ENCODE measurements around the gene NIT1. TPM values are rescaled to one million over a fixed set of nuclear protein-coding genes. Genes with fewer than 3 reads are reported as not detected.

Gene NIT1
- 17.6 and 18.9 TPM in 2 replicates for total RNA-seq

GRCh38 chr1:161117759-161118581 lies at the start of gene NIT1, which contains the start of gene PFDN2:
NIT1 (plus strand) TSS chr1:161118105; CDS start chr1:161118177, 72 bp downstream.
PFDN2 (minus strand) TSS chr1:161118037; CDS start chr1:161118026, 11 bp downstream.

GRCh38 chr1:161069731-161070270 lies 48.1 kb upstream of the NIT1 start, which contains the start of gene ARHGAP30:
ARHGAP30 (minus strand) TSS chr1:161069891; CDS start chr1:161069624, 267 bp downstream.

GRCh38 chr1:161089251-161089924 lies 28.5 kb upstream of the NIT1 start, which contains the start of gene NECTIN4:
NECTIN4 (minus strand) TSS chr1:161089558; CDS start chr1:161089296, 262 bp downstream.

GRCh38 chr1:161098210-161099068 lies 19.5 kb upstream of the NIT1 start, which contains the start of gene KLHDC9:
KLHDC9 (plus strand) TSS chr1:161098361; CDS start chr1:161098536, 175 bp downstream.

GRCh38 chr1:161132410-161133219 lies 14.7 kb downstream of the NIT1 start, which contains the start of gene DEDD:
DEDD (minus strand) TSS chr1:161132667; CDS start chr1:161124462, 8,205 bp downstream.

GRCh38 chr1:161153682-161154337 lies 35.9 kb downstream of the NIT1 start, which contains the start of gene UFC1:
UFC1 (plus strand) TSS chr1:161153978; CDS start chr1:161153998, 20 bp downstream.

GRCh38 chr1:161159087-161159912 lies 41.4 kb downstream of the NIT1 start, which contains the start of gene USP21:
USP21 (plus strand) TSS chr1:161159500; CDS start chr1:161160641, 1,141 bp downstream.

GRCh38 chr1:161165742-161166668 lies 48.1 kb downstream of the NIT1 start, which contains the start of gene PPOX:
PPOX (plus strand) TSS chr1:161166426; CDS start chr1:161166848, 422 bp downstream.

Small RNAs within 50 kb of the gene (small RNA-seq; reads per million reads assigned to genes)
- gene RF01225, result not detected

Other genes starting within 250 kb of the NIT1 start
- not detected in 2 replicates for gene ITLN1, start 232.9 kb upstream of the NIT1 start, total RNA-seq
- gene ITLN2, start 163.3 kb upstream of the NIT1 start, total RNA-seq, result 0.27 TPM in 1 of 2 replicates, not detected in the other
- 110 and 113 TPM in 2 replicates for gene F11R, start 97.0 kb upstream of the NIT1 start, total RNA-seq
- gene TSTD1, start 79.1 kb upstream of the NIT1 start, total RNA-seq, result 7.4 and 50.5 TPM in 2 replicates
- 53.0 and 54.7 TPM in 2 replicates for gene USF1, start 72.1 kb upstream of the NIT1 start, total RNA-seq
- not detected in 2 replicates for gene ARHGAP30, start 48.2 kb upstream of the NIT1 start, total RNA-seq
- gene NECTIN4, start 28.5 kb upstream of the NIT1 start, total RNA-seq, result 0.14 and 0.40 TPM in 2 replicates
- 0.79 and 0.80 TPM in 2 replicates for gene KLHDC9, start 19.7 kb upstream of the NIT1 start, total RNA-seq
- 54.3 and 55.2 TPM in 2 replicates for gene PFDN2, start 68 bp upstream of the NIT1 start, total RNA-seq
- gene DEDD, start 14.6 kb downstream of the NIT1 start, total RNA-seq, result 28.6 and 31.4 TPM in 2 replicates
- 95.0 and 102 TPM in 2 replicates for gene UFC1, start 35.9 kb downstream of the NIT1 start, total RNA-seq
- gene USP21, start 41.4 kb downstream of the NIT1 start, total RNA-seq, result 8.1 and 9.5 TPM in 2 replicates
- 11.6 and 16.4 TPM in 2 replicates for gene PPOX, start 48.3 kb downstream of the NIT1 start, total RNA-seq
- 25.7 and 31.5 TPM in 2 replicates for gene B4GALT3, start 59.4 kb downstream of the NIT1 start, total RNA-seq
- 35.9 and 90.2 TPM in 2 replicates for gene ADAMTS4, start 80.9 kb downstream of the NIT1 start, total RNA-seq
- gene NDUFS2, start 84.3 kb downstream of the NIT1 start, total RNA-seq, result 109 and 111 TPM in 2 replicates
- not detected in 2 replicates for gene FCER1G, start 97.2 kb downstream of the NIT1 start, total RNA-seq
- gene APOA2, start 105.5 kb downstream of the NIT1 start, total RNA-seq, result not detected in 2 replicates
- gene TOMM40L, start 108.0 kb downstream of the NIT1 start, total RNA-seq, result 12.6 and 14.9 TPM in 2 replicates
- gene NR1I3, start 120.1 kb downstream of the NIT1 start, total RNA-seq, result not detected in 2 replicates
- not detected in 2 replicates for gene PCP4L1, start 140.6 kb downstream of the NIT1 start, total RNA-seq
- gene MPZ, start 191.9 kb downstream of the NIT1 start, total RNA-seq, result 1.2 and 1.3 TPM in 2 replicates
- gene SDHC, start 196.3 kb downstream of the NIT1 start, total RNA-seq, result 33.9 and 45.9 TPM in 2 replicates
- gene CFAP126, start 249.8 kb downstream of the NIT1 start, total RNA-seq, result not detected in 2 replicates

All from thoracic aorta endothelial cell (primary cell).